A549 (cell line): ENCODE results near the gene PNISR.

Experiments used
- CHD2 ChIP-seq: fragments of 150-350 bp; IDR thresholded peaks from 2 replicates; pipeline ENCODE4 v1.6.1; 2014; ENCODE audit warnings: low read length; ENCODE audit not compliant: partially characterized antibody
- FOSB ChIP-seq: fragments of 250-450 bp; sonication (Bioruptor Pico); IDR thresholded peaks from 2 replicates; pipeline ENCODE4 v1.5.0; 2020; ENCODE audit warnings: mild to moderate bottlenecking, moderate library complexity
- HEYL ChIP-seq: fragments of 250-450 bp; sonication (Bioruptor Pico); IDR thresholded peaks from 2 replicates; pipeline ENCODE4 v1.8.0; 2021; ENCODE audit warnings: mild to moderate bottlenecking, moderate library complexity
- NFE2L2 ChIP-seq: fragments of 150-350 bp; conservative IDR thresholded peaks from 2 replicates; pipeline ENCODE4 v1.6.1; 2014; ENCODE audit warnings: low read length
- POLR2A ChIP-seq: IDR thresholded peaks from 2 replicates; pipeline ENCODE4 v1.6.1; 2012; ENCODE audit warnings: mild to moderate bottlenecking, low read length
- RAD21 ChIP-seq, 2 experiments: fragments of >200 bp in 1 of 2; sonication (Bioruptor Twin) in 1 of 2; formaldehyde crosslinking in 1 of 2; IDR thresholded peaks in 1 of 2; conservative IDR thresholded peaks in 1 of 2; 2 replicates in 1 of 2; 3 replicates in 1 of 2; pipeline ENCODE4 v1.6.1; 2012 to 2018; ENCODE audit warnings: inconsistent platforms in 1 of 2
- RNF2 ChIP-seq: fragments of 200-600 bp; sonication (generic); IDR thresholded peaks from 2 replicates; pipeline ENCODE4 v1.6.1; 2016; ENCODE audit warnings: low read depth, mild to moderate bottlenecking, antibody characterized with exemption, moderate library complexity, borderline replicate concordance
- ZFP36 ChIP-seq: fragments of 450-650 bp; IDR thresholded peaks from 2 replicates; pipeline ENCODE4 v1.6.1; 2014; ENCODE audit warnings: borderline replicate concordance; ENCODE audit not compliant: partially characterized antibody
- TF ChIP-seq, protein P1 (sequence below): fragments of >200 bp; sonication (Bioruptor Twin); formaldehyde crosslinking; IDR thresholded peaks from 3 replicates; pipeline ENCODE4 v1.5.1; 2016
- TF ChIP-seq, protein P2 (sequence below): fragments of 250-450 bp; sonication (Bioruptor Pico); IDR thresholded peaks from 2 replicates; pipeline ENCODE4 v1.5.0; 2021; ENCODE audit warnings: mild to moderate bottlenecking, moderate library complexity, borderline replicate concordance
- TF ChIP-seq, protein P3 (sequence below): IDR thresholded peaks from 2 replicates; pipeline ENCODE4 v1.6.1; 2012

DNA sequence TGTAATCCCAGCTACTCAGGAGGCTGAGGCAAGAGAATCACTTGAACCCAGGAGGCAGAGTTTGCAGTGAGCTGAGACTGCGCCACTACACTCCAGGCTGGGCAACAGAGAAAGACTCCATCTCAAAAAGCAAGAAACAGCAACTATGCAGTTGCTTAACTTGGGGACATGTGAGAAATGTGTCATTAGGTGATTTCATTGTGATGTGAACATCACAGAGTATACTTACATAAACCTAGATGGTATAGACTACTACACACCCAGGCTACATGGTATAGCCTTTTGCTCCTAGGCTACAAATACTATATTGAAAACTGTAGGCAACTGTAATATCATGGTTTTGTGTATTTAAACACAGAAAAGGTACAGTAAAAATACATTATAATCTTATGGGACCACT, 27.8 kb downstream of the PNISR start:
- TF ChIP-seq, protein P1, sequence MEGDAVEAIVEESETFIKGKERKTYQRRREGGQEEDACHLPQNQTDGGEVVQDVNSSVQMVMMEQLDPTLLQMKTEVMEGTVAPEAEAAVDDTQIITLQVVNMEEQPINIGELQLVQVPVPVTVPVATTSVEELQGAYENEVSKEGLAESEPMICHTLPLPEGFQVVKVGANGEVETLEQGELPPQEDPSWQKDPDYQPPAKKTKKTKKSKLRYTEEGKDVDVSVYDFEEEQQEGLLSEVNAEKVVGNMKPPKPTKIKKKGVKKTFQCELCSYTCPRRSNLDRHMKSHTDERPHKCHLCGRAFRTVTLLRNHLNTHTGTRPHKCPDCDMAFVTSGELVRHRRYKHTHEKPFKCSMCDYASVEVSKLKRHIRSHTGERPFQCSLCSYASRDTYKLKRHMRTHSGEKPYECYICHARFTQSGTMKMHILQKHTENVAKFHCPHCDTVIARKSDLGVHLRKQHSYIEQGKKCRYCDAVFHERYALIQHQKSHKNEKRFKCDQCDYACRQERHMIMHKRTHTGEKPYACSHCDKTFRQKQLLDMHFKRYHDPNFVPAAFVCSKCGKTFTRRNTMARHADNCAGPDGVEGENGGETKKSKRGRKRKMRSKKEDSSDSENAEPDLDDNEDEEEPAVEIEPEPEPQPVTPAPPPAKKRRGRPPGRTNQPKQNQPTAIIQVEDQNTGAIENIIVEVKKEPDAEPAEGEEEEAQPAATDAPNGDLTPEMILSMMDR = no peak
- no peak for TF ChIP-seq POLR2A
- no peak for TF ChIP-seq HEYL (CRISPR knock-in tag)
- TF ChIP-seq ZFP36 = no peak
- TF ChIP-seq RAD21 (conservative IDR thresholded peaks at IDR 0.05 in 1 of 2, IDR thresholded peaks at IDR 0.05 in 1 of 2) = no peak
- no peak for TF ChIP-seq NFE2L2
- TF ChIP-seq, protein P2, sequence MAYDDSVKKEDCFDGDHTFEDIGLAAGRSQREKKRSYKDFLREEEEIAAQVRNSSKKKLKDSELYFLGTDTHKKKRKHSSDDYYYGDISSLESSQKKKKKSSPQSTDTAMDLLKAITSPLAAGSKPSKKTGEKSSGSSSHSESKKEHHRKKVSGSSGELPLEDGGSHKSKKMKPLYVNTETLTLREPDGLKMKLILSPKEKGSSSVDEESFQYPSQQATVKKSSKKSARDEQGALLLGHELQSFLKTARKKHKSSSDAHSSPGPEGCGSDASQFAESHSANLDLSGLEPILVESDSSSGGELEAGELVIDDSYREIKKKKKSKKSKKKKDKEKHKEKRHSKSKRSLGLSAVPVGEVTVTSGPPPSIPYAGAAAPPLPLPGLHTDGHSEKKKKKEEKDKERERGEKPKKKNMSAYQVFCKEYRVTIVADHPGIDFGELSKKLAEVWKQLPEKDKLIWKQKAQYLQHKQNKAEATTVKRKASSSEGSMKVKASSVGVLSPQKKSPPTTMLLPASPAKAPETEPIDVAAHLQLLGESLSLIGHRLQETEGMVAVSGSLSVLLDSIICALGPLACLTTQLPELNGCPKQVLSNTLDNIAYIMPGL = no peak
- no peak for TF ChIP-seq RNF2
- no peak for TF ChIP-seq CHD2
- TF ChIP-seq, protein P3, sequence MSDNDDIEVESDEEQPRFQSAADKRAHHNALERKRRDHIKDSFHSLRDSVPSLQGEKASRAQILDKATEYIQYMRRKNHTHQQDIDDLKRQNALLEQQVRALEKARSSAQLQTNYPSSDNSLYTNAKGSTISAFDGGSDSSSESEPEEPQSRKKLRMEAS = no peak
- no peak for TF ChIP-seq FOSB
